Medulla oblongata (tissue), 1 donor: Measurements from ENCODE around the gene TBC1D22A.
"Not testable (repeated sequence)": the region's sequence is repeated elsewhere in the genome, so short reads cannot be mapped to it uniquely, and the experiment has no call there.

Source experiments
- DNase-seq: peaks from one replicate; pipeline ENCODE4 v3.0.0-alpha.2; 2015; ENCODE audit errors: extremely low spot score

The TBC1D22A gene

DNA sequence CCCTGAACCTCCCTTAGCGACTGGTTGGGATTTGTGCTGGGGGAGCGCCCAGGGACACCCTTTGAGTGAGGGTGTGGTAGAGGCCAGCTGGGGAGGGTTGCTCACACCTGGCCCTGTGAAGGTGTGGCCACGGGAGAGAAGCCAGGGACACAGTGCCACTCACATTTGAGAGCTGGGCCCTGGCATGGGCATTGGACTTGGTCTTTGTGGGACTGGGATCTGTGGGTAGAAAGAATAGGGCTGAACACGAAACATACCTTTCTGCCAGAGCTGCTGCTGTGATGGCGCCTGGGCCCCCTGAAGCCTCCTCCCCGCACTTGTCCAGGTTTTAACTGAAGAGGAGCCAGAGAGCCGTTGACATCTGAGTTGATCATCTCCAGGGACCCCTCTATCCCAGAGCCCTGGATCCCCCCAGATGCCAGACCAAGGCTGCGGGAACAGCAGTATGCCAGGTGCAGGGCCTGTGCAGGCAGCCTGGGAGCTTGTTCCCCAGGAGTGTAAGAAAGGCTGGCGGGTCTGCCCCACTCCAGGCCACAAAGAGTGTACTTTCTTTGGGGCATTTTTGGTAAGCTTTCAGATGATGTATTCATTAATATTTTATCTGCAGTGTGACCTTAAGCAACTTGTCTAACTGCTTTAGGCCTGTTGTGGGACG lies 284.1 kb downstream of the TBC1D22A start:
- no peak for DNase-seq

DNA sequence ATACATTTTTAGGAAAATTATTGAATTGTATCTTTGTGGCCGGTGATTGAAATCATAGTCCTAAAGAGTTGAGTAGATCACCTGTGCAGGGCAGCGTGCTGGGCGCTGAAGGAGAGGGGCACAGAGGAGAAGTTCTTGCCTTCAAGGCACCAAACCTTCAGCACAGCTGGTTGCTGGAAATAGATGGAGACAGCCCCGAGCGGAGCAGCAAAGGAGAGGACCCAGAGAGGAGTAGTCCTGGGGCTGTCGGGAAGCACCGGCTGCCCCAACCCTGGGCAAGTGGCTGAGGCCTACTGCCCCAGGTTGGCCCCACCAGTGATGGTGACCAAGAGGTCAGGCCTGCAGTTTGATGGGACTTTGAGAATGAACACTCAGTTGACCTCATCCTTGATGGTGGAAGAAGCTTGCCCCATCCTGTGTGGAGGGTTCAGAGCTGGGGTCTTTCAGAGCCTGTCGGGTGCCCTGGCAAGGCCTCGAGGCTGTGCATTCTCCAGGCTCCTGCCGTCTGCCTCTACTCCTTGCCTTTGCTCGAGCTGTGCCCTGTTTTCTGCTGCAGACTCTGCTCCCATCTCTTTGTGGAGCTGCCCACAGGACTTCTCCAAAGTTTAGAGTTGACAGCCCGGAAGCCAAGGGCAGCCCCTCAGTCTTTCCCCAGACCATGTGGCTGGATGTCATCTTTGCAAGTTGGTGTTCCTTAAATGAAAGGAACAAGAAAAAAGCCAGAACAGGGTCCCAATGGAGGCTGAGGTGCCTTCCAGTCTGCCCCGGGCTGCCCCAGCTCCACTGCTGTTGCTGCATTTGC lies 285.1 kb downstream of the TBC1D22A start:
- DNase-seq: no peak

- no peak for DNase-seq
Observed at GRCh38 chr22:47048123-47049077, 285.9 kb downstream of the TBC1D22A start.

GRCh38 chr22:47049078-47049624 lies 286.7 kb downstream of the TBC1D22A start:
- DNase-seq: no peak

DNA sequence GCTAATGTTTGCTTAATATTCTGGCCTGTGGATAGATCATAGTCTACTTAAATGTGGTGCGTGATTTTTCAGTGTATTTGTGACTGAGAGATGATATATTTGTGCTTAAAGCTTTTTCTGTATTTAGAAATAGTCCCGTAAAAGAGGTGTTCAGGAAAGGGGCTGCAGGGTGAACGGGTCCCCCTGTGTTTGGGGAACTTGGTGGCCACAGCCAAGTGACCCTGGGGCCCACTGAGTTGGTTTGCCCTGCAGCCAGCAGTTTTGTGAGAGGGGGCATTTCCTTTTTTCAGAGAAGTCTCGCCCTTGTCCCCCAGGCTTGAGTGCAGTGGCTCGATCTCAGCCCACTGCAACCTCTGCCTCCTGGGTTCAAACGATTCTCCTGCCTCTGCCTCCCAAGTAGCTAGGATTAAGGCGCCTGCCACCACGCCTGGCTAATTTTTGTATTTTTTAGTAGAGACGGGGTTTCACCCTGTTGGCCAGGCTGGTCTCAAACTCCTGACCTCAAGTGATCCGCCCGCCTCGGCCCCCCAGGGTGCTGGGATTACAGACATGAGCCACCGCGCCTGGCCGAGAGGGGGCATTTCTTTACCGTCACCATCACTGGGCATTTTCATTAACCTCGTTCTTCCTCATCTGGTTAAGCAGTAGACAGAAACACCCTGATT lies 287.4 kb downstream of the TBC1D22A start:
- not testable (repeated sequence) for DNase-seq

- no peak for DNase-seq
Observed at GRCh38 chr22:47050401-47051051, 288.1 kb downstream of the TBC1D22A start.

GRCh38 chr22:47051441-47052071 lies 289.1 kb downstream of the TBC1D22A start:
- no peak for DNase-seq

GRCh38 chr22:47052236-47053012 lies 290.0 kb downstream of the TBC1D22A start:
- no peak for DNase-seq

DNA sequence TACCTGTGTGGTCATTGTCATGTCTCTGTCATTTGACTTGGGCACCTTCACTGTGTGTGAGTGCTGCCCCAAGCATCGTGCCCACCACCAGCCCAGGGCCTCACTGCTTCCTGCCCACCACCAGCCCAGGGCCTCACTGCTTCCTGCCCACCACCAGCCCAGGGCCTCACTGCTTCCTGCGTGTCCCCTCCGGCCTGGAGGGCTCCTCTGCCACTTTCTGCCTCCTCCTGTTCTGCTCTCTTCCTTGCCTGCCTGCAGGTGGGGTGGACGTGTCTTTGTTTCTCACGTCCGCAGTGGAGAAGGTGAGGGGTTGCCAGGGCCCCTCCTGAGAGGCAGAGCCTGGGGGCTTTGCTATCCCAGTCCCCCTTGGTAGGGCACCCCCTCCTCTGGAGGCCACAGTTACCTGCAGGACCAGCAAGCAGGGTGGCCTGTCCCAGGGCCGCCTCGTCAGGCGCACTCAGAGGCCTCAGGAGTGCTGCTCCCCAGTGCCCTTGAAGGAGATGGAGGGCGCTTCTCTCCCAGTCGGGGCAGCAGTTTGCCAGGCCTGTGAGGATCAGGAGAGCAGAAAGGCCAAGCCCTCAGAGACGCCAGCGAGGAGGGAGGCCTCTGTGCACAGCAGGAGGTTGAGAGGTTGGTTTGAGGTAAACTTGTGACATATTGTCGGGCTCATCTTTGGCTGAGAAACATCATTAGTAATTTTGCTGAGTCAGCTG lies 290.7 kb downstream of the TBC1D22A start:
- DNase-seq: no peak

DNA sequence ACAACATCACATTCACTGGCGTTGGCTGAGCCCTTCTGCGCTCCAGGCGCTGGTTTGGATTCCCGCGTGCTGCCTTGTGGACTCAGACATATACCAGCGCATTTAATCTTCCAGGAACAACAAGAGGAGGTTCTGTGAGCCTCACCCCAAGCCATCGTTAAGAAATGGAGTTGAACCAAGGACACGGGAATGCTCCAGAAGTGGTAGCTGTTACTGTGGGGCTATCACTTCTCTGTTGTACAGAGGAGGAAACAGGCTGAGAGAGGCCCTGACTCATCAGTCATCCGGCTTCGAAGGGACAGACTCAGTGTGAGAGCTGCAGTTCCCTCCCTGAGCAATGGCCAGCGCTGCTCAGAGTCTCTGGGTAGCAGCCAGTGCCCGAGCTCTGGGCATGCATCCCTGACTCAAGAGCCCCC lies 291.3 kb downstream of the TBC1D22A start:
- DNase-seq: peak; percentile 70

GRCh38 chr22:47054231-47055072 lies 292.0 kb downstream of the TBC1D22A start:
- peak; percentile 29 for DNase-seq

- no peak for DNase-seq
Observed at GRCh38 chr22:47055073-47055355, 292.6 kb downstream of the TBC1D22A start.

- no peak for DNase-seq
Observed at GRCh38 chr22:47055461-47055860, 293.0 kb downstream of the TBC1D22A start.

GRCh38 chr22:47055921-47056320 lies 293.5 kb downstream of the TBC1D22A start:
- DNase-seq: no peak

DNA sequence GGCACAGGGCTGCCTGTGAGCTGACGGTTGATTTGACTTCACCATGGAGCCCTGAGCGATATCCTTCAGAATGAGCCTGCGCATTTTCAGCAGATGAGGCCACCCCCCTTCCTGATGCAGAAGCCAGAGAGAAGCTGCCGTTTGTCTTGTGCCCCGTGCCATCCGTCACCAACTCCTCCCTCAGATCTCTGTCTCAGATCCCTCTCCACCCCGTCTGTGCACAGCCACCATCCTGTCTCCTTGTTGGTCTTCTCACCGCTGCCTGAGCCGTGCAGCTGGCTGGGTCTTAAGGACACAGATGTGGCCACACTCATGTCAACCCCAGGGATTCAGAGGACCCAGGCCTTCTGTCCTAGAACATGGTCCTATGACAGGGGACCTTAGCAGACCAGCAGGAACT lies 293.9 kb downstream of the TBC1D22A start:
- DNase-seq: no peak

- no peak for DNase-seq
Observed at GRCh38 chr22:47056776-47057470, 294.5 kb downstream of the TBC1D22A start.

DNA sequence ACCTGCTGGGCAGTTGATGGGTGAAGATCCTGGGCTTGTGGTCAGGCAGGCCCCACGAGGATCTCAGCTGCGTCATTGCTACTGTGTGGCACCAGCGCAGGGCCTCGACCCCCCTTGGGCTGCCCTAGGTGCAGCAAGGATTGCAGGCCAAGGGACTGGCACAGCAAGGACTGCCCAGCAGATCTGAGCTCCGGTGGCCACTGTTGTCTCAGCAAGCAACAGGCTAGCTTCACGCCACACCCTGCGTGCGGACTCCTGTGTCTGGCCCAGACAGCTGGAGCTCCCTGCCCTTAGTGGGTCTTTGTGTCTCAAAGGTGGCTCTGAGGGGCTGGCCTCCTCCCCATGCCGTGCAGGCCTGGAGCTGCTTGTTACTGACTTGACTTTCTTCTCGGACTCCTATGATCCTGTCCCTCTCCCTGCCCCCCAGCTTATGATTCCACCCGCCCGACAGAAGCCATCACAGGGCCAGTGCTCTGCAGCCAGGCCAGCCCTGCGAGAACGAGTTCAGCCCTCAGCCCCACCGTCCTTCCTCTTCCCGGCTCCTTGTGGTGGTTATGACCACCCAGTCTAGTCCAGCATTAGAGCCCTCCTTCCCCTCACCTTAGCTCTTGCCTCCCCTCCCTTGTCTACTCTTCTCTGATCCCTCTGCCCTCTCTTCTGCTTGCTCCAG lies 295.6 kb downstream of the TBC1D22A start:
- DNase-seq: no peak
